GM23338 (cell line): ENCODE data around the gene MUC6.

Experiments
- CREB1 ChIP-seq: fragments of 250-450 bp; sonication (Bioruptor Pico); IDR thresholded peaks from 2 replicates; pipeline ENCODE4 v1.5.0; 2020; ENCODE audit warnings: low read depth, mild to moderate bottlenecking, moderate library complexity
- EZH2 ChIP-seq: fragments of 200-600 bp; sonication (generic); IDR thresholded peaks from one replicate; pipeline ENCODE4 v1.8.0; 2017; ENCODE audit warnings: antibody characterized with exemption, mild to moderate bottlenecking, low read depth; ENCODE audit not compliant: unreplicated experiment
- EZH2phosphoT487 ChIP-seq: fragments of 200-600 bp; sonication (generic); IDR thresholded peaks from one replicate; pipeline ENCODE4 v1.8.1; 2018; ENCODE audit warnings: antibody characterized with exemption; ENCODE audit not compliant: unreplicated experiment
- JUNB ChIP-seq: IDR thresholded peaks from one replicate; pipeline ENCODE4 v1.6.1; 2016; ENCODE audit warnings: antibody characterized with exemption; ENCODE audit not compliant: unreplicated experiment
- NANOG ChIP-seq: IDR thresholded peaks from 2 replicates; pipeline ENCODE4 v1.6.1; 2016; ENCODE audit warnings: antibody characterized with exemption, borderline replicate concordance
- POLR2AphosphoS5 ChIP-seq: IDR thresholded peaks from 2 replicates; pipeline ENCODE4 v1.6.1; 2016; ENCODE audit warnings: antibody characterized with exemption, low read depth
- STAT1 ChIP-seq: IDR thresholded peaks from one replicate; pipeline ENCODE4 v1.6.1; 2016; ENCODE audit warnings: antibody characterized with exemption; ENCODE audit not compliant: unreplicated experiment
- ZNF114 ChIP-seq: fragments of 250-450 bp; sonication (Bioruptor Pico); IDR thresholded peaks from 2 replicates; pipeline ENCODE4 v1.5.0; 2020; ENCODE audit warnings: mild to moderate bottlenecking, moderate library complexity
- ZNF462 ChIP-seq: fragments of 250-450 bp; sonication (Bioruptor Pico); IDR thresholded peaks from 2 replicates; pipeline ENCODE4 v1.5.0; 2020; ENCODE audit warnings: mild to moderate bottlenecking, moderate library complexity
- TF ChIP-seq, protein P1 (sequence below), 2 experiments: fragments of 200-600 bp in 1 of 2; sonication (generic) in 1 of 2; conservative IDR thresholded peaks; 2 replicates each; pipeline versions ENCODE4 v1.5.1 to v1.6.1; 2016 to 2017; ENCODE audit warnings: antibody characterized with exemption in 2 of 2, low read depth in 2 of 2, mild to moderate bottlenecking in 2 of 2, moderate library complexity in 1 of 2
- TF ChIP-seq, protein P2 (sequence below): IDR thresholded peaks from one replicate; pipeline ENCODE4 v1.6.1; 2018; ENCODE audit warnings: antibody characterized with exemption; ENCODE audit not compliant: unreplicated experiment
- TF ChIP-seq, protein P3 (sequence below): IDR thresholded peaks from 2 replicates; pipeline ENCODE4 v1.6.1; 2016; ENCODE audit warnings: antibody characterized with exemption

DNA sequence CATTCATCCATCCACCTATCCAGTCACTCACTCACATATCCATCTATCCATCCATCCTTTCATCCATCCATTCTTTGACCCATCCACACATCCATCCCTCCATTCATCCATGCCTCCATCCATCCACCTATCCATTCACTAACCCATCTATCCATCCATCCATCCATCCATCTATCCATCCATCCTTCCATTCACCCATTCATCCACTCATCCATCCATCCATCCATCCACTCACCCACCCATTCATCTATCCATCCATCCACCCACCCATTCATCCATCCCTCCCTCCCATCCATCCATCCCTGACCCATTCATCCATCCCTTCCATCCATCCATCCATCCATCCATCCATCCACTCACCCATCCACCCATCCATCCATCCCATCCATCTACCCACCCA is 33.2 kb upstream of the MUC6 start:
- TF ChIP-seq, protein P1, sequence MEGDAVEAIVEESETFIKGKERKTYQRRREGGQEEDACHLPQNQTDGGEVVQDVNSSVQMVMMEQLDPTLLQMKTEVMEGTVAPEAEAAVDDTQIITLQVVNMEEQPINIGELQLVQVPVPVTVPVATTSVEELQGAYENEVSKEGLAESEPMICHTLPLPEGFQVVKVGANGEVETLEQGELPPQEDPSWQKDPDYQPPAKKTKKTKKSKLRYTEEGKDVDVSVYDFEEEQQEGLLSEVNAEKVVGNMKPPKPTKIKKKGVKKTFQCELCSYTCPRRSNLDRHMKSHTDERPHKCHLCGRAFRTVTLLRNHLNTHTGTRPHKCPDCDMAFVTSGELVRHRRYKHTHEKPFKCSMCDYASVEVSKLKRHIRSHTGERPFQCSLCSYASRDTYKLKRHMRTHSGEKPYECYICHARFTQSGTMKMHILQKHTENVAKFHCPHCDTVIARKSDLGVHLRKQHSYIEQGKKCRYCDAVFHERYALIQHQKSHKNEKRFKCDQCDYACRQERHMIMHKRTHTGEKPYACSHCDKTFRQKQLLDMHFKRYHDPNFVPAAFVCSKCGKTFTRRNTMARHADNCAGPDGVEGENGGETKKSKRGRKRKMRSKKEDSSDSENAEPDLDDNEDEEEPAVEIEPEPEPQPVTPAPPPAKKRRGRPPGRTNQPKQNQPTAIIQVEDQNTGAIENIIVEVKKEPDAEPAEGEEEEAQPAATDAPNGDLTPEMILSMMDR (conservative IDR thresholded peaks at IDR 0.05; ENCODE audit: low read depth in 2 of 2): no peak
- TF ChIP-seq EZH2 (no peak), JUNB (no peak), POLR2AphosphoS5 (no peak), CREB1 (no peak), EZH2phosphoT487 (no peak), STAT1 (no peak), ZNF114 (CRISPR knock-in tag) (no peak), ZNF462 (CRISPR knock-in tag) (no peak), NANOG (no peak)
- TF ChIP-seq, protein P2, sequence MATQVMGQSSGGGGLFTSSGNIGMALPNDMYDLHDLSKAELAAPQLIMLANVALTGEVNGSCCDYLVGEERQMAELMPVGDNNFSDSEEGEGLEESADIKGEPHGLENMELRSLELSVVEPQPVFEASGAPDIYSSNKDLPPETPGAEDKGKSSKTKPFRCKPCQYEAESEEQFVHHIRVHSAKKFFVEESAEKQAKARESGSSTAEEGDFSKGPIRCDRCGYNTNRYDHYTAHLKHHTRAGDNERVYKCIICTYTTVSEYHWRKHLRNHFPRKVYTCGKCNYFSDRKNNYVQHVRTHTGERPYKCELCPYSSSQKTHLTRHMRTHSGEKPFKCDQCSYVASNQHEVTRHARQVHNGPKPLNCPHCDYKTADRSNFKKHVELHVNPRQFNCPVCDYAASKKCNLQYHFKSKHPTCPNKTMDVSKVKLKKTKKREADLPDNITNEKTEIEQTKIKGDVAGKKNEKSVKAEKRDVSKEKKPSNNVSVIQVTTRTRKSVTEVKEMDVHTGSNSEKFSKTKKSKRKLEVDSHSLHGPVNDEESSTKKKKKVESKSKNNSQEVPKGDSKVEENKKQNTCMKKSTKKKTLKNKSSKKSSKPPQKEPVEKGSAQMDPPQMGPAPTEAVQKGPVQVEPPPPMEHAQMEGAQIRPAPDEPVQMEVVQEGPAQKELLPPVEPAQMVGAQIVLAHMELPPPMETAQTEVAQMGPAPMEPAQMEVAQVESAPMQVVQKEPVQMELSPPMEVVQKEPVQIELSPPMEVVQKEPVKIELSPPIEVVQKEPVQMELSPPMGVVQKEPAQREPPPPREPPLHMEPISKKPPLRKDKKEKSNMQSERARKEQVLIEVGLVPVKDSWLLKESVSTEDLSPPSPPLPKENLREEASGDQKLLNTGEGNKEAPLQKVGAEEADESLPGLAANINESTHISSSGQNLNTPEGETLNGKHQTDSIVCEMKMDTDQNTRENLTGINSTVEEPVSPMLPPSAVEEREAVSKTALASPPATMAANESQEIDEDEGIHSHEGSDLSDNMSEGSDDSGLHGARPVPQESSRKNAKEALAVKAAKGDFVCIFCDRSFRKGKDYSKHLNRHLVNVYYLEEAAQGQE: no peak
- TF ChIP-seq, protein P3, sequence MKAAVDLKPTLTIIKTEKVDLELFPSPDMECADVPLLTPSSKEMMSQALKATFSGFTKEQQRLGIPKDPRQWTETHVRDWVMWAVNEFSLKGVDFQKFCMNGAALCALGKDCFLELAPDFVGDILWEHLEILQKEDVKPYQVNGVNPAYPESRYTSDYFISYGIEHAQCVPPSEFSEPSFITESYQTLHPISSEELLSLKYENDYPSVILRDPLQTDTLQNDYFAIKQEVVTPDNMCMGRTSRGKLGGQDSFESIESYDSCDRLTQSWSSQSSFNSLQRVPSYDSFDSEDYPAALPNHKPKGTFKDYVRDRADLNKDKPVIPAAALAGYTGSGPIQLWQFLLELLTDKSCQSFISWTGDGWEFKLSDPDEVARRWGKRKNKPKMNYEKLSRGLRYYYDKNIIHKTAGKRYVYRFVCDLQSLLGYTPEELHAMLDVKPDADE: no peak
